ENCODE measurements around the gene NDUFA8. TPM values are rescaled to one million over a fixed set of nuclear protein-coding genes. Genes with fewer than 3 reads are reported as not detected.

The NDUFA8 gene
- total RNA-seq, 3 donors from 2014 or later: 66.9 to 85.0 (median 69.1) TPM

- H3K9me3 ChIP-seq: no peaks in the 10 kb centered on the region
- intact Hi-C loops (cut with DNase I, micrococcal nuclease): no loop called here
- no peak overlapping the region for H3K4me3 ChIP-seq
- ATAC-seq (no peak), DNase-seq (no peak)
- H3K36me3 ChIP-seq (ENCODE audit: low read depth): no peaks in the 10 kb centered on the region
- TF ChIP-seq, protein P1, sequence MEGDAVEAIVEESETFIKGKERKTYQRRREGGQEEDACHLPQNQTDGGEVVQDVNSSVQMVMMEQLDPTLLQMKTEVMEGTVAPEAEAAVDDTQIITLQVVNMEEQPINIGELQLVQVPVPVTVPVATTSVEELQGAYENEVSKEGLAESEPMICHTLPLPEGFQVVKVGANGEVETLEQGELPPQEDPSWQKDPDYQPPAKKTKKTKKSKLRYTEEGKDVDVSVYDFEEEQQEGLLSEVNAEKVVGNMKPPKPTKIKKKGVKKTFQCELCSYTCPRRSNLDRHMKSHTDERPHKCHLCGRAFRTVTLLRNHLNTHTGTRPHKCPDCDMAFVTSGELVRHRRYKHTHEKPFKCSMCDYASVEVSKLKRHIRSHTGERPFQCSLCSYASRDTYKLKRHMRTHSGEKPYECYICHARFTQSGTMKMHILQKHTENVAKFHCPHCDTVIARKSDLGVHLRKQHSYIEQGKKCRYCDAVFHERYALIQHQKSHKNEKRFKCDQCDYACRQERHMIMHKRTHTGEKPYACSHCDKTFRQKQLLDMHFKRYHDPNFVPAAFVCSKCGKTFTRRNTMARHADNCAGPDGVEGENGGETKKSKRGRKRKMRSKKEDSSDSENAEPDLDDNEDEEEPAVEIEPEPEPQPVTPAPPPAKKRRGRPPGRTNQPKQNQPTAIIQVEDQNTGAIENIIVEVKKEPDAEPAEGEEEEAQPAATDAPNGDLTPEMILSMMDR (IDR thresholded peaks at IDR 0.05): no peak
- no peaks in the 10 kb centered on the region for H3K4me1 ChIP-seq (ENCODE audit: low read depth)
Measured at GRCh38 chr9:122130837-122131236, 28.7 kb downstream of the NDUFA8 start.

GRCh38 chr9:122129969-122130368, 29.6 kb downstream of the NDUFA8 start:
- Histone ChIP-seq H3K36me3 (ENCODE audit: low read depth) (no peaks in the 10 kb centered on the region), H3K4me3 (no peak overlapping the region), H3K9me3 (no peaks in the 10 kb centered on the region), H3K4me1 (ENCODE audit: low read depth) (no peaks in the 10 kb centered on the region)
- no peak for DNase-seq
- TF ChIP-seq, protein P1 (IDR thresholded peaks at IDR 0.05): no peak
- no peak for ATAC-seq
- intact Hi-C loops (cut with DNase I, micrococcal nuclease): loop anchor here in 1 of 2 donors (10.0 kb wide), 1 partner anchor 685 kb away; no protein-coding TSS in a partner anchor

- no peak overlapping the region for H3K4me3 ChIP-seq
- H3K9me3 ChIP-seq: no peaks in the 10 kb centered on the region
- TF ChIP-seq, protein P1 (IDR thresholded peaks at IDR 0.05): no peak
- DNase-seq (no peak), ATAC-seq (no peak)
- intact Hi-C loops (cut with DNase I, micrococcal nuclease): loop anchor here in 1 of 2 donors (10.0 kb wide), 1 partner anchor 686 kb away; no protein-coding TSS in a partner anchor
- no peaks in the 10 kb centered on the region for H3K4me1 ChIP-seq (ENCODE audit: low read depth)
- H3K36me3 ChIP-seq (ENCODE audit: low read depth): no peaks in the 10 kb centered on the region
Measured at GRCh38 chr9:122128969-122129343, 30.6 kb downstream of the NDUFA8 start.

DNA sequence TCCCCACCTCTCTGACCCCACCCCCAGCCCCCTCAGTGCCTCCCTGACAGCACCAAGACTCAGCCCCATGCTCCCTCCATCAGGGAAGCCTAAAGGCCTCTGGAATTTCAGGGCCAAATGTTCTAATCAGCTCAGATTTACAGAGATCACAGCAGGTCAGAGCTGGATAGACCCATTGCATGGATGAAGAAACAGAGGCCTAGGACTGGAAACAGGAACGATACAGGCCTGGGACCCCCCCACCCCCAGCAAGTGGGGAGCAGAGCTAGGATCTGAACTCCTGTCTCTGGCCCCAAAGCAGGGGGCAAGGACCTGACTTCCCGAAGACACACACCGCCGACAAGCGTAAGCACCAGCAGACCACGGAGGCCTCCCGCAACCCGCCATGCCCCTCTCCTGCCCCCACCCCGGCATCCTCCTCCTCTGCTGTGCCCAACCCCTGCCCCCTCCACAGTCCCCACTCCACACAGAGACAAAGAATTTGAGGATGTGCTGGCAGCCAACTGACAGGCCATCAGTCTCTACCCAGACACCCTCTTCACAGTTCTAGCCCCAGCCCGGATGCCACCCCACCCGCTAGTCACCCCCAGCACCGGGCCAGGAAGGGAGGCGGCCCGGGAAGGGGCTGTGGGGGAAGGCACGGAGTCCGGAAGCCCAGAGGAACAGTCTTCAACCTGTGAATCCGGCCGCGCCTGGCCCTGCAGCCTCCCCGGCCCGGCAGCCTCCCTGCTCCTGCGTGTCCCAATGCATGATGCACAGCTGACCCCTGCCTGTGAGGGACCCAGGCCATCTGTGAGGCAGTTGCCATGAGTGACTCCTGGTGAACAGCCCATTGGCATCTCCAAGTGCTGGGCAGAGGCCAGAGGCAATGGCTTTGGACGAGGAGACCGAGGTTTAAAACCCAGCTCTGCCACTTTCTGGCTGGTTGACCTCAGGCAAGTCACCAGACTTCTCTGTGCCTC, 31.3 kb downstream of the NDUFA8 start:
- DNase-seq: no peak
- Histone ChIP-seq H3K4me1 (ENCODE audit: low read depth) (no peaks in the 10 kb centered on the region), H3K4me3 (no peak overlapping the region), H3K36me3 (ENCODE audit: low read depth) (no peaks in the 10 kb centered on the region), H3K9me3 (no peaks in the 10 kb centered on the region)
- ATAC-seq: no peak
- TF ChIP-seq, protein P1 (IDR thresholded peaks at IDR 0.05): no peak
- intact Hi-C loops (cut with DNase I, micrococcal nuclease): loop anchor here in 1 of 2 donors (10.0 kb wide), 1 partner anchor 687 kb away; no protein-coding TSS in a partner anchor

DNA sequence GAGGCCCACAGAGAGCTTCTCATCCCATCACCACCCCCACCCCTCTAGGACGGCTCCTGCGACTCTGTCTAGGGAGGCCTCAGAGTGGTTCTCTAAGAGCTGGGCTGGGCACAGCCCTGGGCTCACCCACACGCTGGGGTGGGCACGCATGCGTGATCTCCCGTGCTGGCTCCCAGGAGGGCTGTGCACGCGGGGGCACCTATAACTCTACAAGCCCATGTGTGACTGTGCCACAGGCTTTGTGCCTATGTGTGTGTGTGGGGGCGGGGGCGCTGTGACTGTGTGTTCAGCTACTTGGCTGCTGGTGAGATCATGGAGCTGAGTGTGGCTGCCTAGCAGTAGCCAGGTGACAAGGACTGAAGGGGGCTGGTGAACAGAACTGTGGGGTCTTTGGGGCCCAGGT, 32.2 kb downstream of the NDUFA8 start:
- H3K9me3 ChIP-seq: no peaks in the 10 kb centered on the region
- intact Hi-C loops (cut with DNase I, micrococcal nuclease): loop anchor here in 1 of 2 donors (10.0 kb wide), 1 partner anchor 687 kb away; no protein-coding TSS in a partner anchor
- H3K4me3 ChIP-seq: no peak overlapping the region
- TF ChIP-seq, protein P1 (IDR thresholded peaks at IDR 0.05): no peak
- no peaks in the 10 kb centered on the region for H3K36me3 ChIP-seq (ENCODE audit: low read depth)
- H3K4me1 ChIP-seq (ENCODE audit: low read depth): no peaks in the 10 kb centered on the region
- no peak for ATAC-seq
- no peak for DNase-seq
